ENCODE data around the gene UGT1A8.

UGT1A8 gene

GRCh38 chr2:233772153-233772552, 154.7 kb downstream of the UGT1A8 start:
- no peak for DNase-seq

- no peak for DNase-seq
Measured at GRCh38 chr2:233772583-233772982, 155.2 kb downstream of the UGT1A8 start.

GRCh38 chr2:233773854-233774253, 156.4 kb downstream of the UGT1A8 start:
- DNase-seq = no peak

GRCh38 chr2:233775414-233775813, 158.0 kb downstream of the UGT1A8 start:
- no peak for DNase-seq

GRCh38 chr2:233778030-233778429, 160.6 kb downstream of the UGT1A8 start, which contains the start of gene MROH2A:
MROH2A (plus strand) TSS chr2:233778330; CDS start chr2:233779359, 1,029 bp downstream.
- no peak for DNase-seq

- no peak for DNase-seq
Measured at GRCh38 chr2:233779722-233780121, 162.3 kb downstream of the UGT1A8 start.

GRCh38 chr2:233780771-233781170, 163.3 kb downstream of the UGT1A8 start:
- no peak for DNase-seq

GRCh38 chr2:233789554-233789953, 172.1 kb downstream of the UGT1A8 start:
- no peak for DNase-seq

GRCh38 chr2:233791151-233791882, 173.9 kb downstream of the UGT1A8 start:
- DNase-seq = no peak

GRCh38 chr2:233791883-233792329, 174.5 kb downstream of the UGT1A8 start:
- DNase-seq = no peak

- no peak for DNase-seq
Measured at GRCh38 chr2:233792720-233793119, 175.3 kb downstream of the UGT1A8 start.

GRCh38 chr2:233793465-233794127, 176.2 kb downstream of the UGT1A8 start:
- DNase-seq = no peak

GRCh38 chr2:233794128-233794658, 176.8 kb downstream of the UGT1A8 start:
- DNase-seq = no peak

GRCh38 chr2:233795735-233796171, 178.3 kb downstream of the UGT1A8 start:
- DNase-seq = no peak

- DNase-seq = no peak
Measured at GRCh38 chr2:233796254-233796653, 178.8 kb downstream of the UGT1A8 start.

- DNase-seq = no peak
Measured at GRCh38 chr2:233798335-233799086, 181.1 kb downstream of the UGT1A8 start.

- no peak for DNase-seq
Measured at GRCh38 chr2:233799087-233799665, 181.7 kb downstream of the UGT1A8 start.

GRCh38 chr2:233799716-233800115, 182.3 kb downstream of the UGT1A8 start:
- no peak for DNase-seq

- DNase-seq = no peak
Measured at GRCh38 chr2:233800208-233800607, 182.8 kb downstream of the UGT1A8 start.

- no peak for DNase-seq
Measured at GRCh38 chr2:233801357-233802131, 184.1 kb downstream of the UGT1A8 start.

- no peak for DNase-seq
Measured at GRCh38 chr2:233802132-233802815, 184.8 kb downstream of the UGT1A8 start.

Data from NCI-H2029 (cell line).